Upper lobe of left lung (tissue), 6 donors: Measurements from ENCODE around the gene SHISAL1. TPM values are rescaled to one million over a fixed set of nuclear protein-coding genes. Genes with fewer than 3 reads are reported as not detected.

Source experiments
- ATAC-seq, 2 donors: fragments of 200-7000 bp; cut with Tn5 transposase; one replicate each; pipeline ENCODE4 v1.9.1; 2022; ENCODE audit warnings: mild to moderate bottlenecking in 2 of 2, moderate library complexity in 2 of 2; ENCODE audit not compliant: low FRiP score in 2 of 2
- DNase-seq, 2 donors: peaks; one replicate each; pipeline ENCODE4 v3.0.0-alpha.2; 2019 to 2020
- H3K27ac ChIP-seq, 4 donors: fragments of 200-600 bp; sonication (generic); one replicate each; pipeline ENCODE4 v1.5.1; 2016 to 2019
- H3K27me3 ChIP-seq, 4 donors: fragments of 200-600 bp; sonication (generic); one replicate each; pipeline ENCODE4 v1.5.1; 2017 to 2019
- H3K36me3 ChIP-seq, 4 donors: fragments of 200-600 bp; sonication (generic); one replicate each; pipeline ENCODE4 v1.5.1; 2016 to 2019
- H3K4me1 ChIP-seq, 4 donors: fragments of 200-600 bp; sonication (generic); one replicate each; pipeline ENCODE4 v1.5.1; 2018 to 2019
- H3K4me3 ChIP-seq, 4 donors: fragments of 200-600 bp; sonication (generic); one replicate each; pipeline ENCODE4 v1.5.1; 2017 to 2019; ENCODE audit warnings: mild to moderate bottlenecking in 2 of 4, moderate library complexity in 1 of 4
- H3K9me3 ChIP-seq, 4 donors: fragments of 200-600 bp; sonication (generic); one replicate each; pipeline ENCODE4 v1.5.1; 2018 to 2019
- CTCF ChIP-seq, 6 experiments: fragments of 450-650 bp in 4 of 6; fragments of 200-600 bp in 2 of 6; sonication (generic) in 2 of 6; IDR thresholded peaks; one replicate each; pipeline ENCODE4 v1.5.1; 2016 to 2019; ENCODE audit warnings: antibody characterized with exemption in 6 of 6
- EP300 ChIP-seq, 4 donors: sonication (generic); formaldehyde crosslinking; IDR thresholded peaks; one replicate each; pipeline ENCODE4 v1.5.1; 2017; ENCODE audit warnings: antibody characterized with exemption in 4 of 4, control low read depth in 2 of 4
- POLR2A ChIP-seq, 4 donors: fragments of 450-650 bp; IDR thresholded peaks; one replicate each; pipeline ENCODE4 v1.5.1; 2016 to 2017; ENCODE audit warnings: antibody characterized with exemption in 4 of 4, mild to moderate bottlenecking in 2 of 4
- POLR2AphosphoS5 ChIP-seq, 2 donors: sonication (generic); formaldehyde crosslinking; IDR thresholded peaks; one replicate each; pipeline ENCODE4 v1.5.1; 2017; ENCODE audit warnings: antibody characterized with exemption in 2 of 2
- WGBS, 2 donors: methylation state at CpG; one replicate each; pipeline ENCODE4 v1.1.5; 2017 to 2018; 5-methylcytosine and 5-hydroxymethylcytosine counted together
- total RNA-seq, 6 donors: library from RNA; depleted of rRNA in 4 of 6; stranded (reverse); fragments of >200 nt in 4 of 6; gene quantifications; one replicate each; pipeline versions ENCODE4 v1.1.0 to v1.2.1, GENCODE V29; 2016 to 2021
- donor health status: DM: no; HTN: no; CAD: no; lungs with moderate emphysema.
- donor health status: DM: no; HTN: yes; CAD: no; lungs with severe emphysema.

The SHISAL1 gene
- total RNA-seq, 6 donors from 2014 or later: 0.11 to 1.0 (median 0.20) TPM; not detected in 1

GRCh38 chr22:44200855-44201550, 111.7 kb downstream of the SHISAL1 start:
- Histone ChIP-seq H3K27me3 (no peaks in the 10 kb centered on the region), H3K27ac (no peak overlapping the region), H3K4me1 (no peaks in the 10 kb centered on the region), H3K9me3 (no peaks in the 10 kb centered on the region), H3K4me3 (no peak overlapping the region), H3K36me3 (peaks cover 0 to 15% (median 0%) of the 10 kb centered on the region in 4 donors)
- no peak for ATAC-seq
- DNase-seq: no peak
- WGBS, 2 donors: 70 to 84% methylated on average over 13 to 17 of the region's 17 CpGs
- no peak for TF ChIP-seq POLR2A (IDR thresholded peaks at IDR 0.05)
- no peak for TF ChIP-seq POLR2AphosphoS5 (IDR thresholded peaks at IDR 0.05)
- TF ChIP-seq CTCF (IDR thresholded peaks at IDR 0.05): no peak
- TF ChIP-seq EP300 (IDR thresholded peaks at IDR 0.05): no peak

GRCh38 chr22:44200451-44200850, 112.3 kb downstream of the SHISAL1 start:
- no peaks in the 10 kb centered on the region for H3K27me3 ChIP-seq
- ATAC-seq: no peak
- no peak overlapping the region for H3K27ac ChIP-seq
- no peaks in the 10 kb centered on the region for H3K4me1 ChIP-seq
- 79 to 83% methylated on average over 3 to 6 of the region's 6 CpGs for WGBS, 2 donors
- H3K4me3 ChIP-seq: no peak overlapping the region
- no peaks in the 10 kb centered on the region for H3K9me3 ChIP-seq
- DNase-seq: no peak
- peaks cover 0 to 15% (median 0%) of the 10 kb centered on the region in 4 donors for H3K36me3 ChIP-seq
- TF ChIP-seq EP300 (IDR thresholded peaks at IDR 0.05) (no peak), POLR2AphosphoS5 (IDR thresholded peaks at IDR 0.05) (no peak), POLR2A (IDR thresholded peaks at IDR 0.05) (no peak), CTCF (IDR thresholded peaks at IDR 0.05) (no peak)

GRCh38 chr22:44199866-44200265, 112.9 kb downstream of the SHISAL1 start:
- Histone ChIP-seq H3K27me3 (no peaks in the 10 kb centered on the region), H3K4me3 (no peak overlapping the region), H3K27ac (no peak overlapping the region), H3K36me3 (peaks cover 0 to 15% (median 0%) of the 10 kb centered on the region in 4 donors), H3K9me3 (no peaks in the 10 kb centered on the region), H3K4me1 (no peaks in the 10 kb centered on the region)
- TF ChIP-seq CTCF (IDR thresholded peaks at IDR 0.05): no peak
- TF ChIP-seq EP300 (IDR thresholded peaks at IDR 0.05): no peak
- no peak for TF ChIP-seq POLR2AphosphoS5 (IDR thresholded peaks at IDR 0.05)
- no peak for TF ChIP-seq POLR2A (IDR thresholded peaks at IDR 0.05)
- 78 to 80% methylated on average over 3 to 5 of the region's 5 CpGs for WGBS, 2 donors
- no peak for ATAC-seq
- DNase-seq: peak in 1 of 2 donors; percentile 50

GRCh38 chr22:44199164-44199563, 113.6 kb downstream of the SHISAL1 start:
- Histone ChIP-seq H3K4me1 (no peaks in the 10 kb centered on the region), H3K27ac (no peak overlapping the region), H3K4me3 (no peak overlapping the region), H3K9me3 (no peaks in the 10 kb centered on the region), H3K36me3 (peaks cover 0 to 15% (median 0%) of the 10 kb centered on the region in 4 donors), H3K27me3 (no peaks in the 10 kb centered on the region)
- no peak for ATAC-seq
- 87 to 95% methylated on average over 2 of the region's 2 CpGs for WGBS, 2 donors
- TF ChIP-seq POLR2AphosphoS5 (IDR thresholded peaks at IDR 0.05) (no peak), POLR2A (IDR thresholded peaks at IDR 0.05) (no peak), EP300 (IDR thresholded peaks at IDR 0.05) (no peak), CTCF (IDR thresholded peaks at IDR 0.05) (no peak)
- no peak for DNase-seq

- DNase-seq: no peak
Observed at GRCh38 chr22:44197271-44197670, 115.5 kb downstream of the SHISAL1 start.

More at GRCh38 chr22:44197271-44197670, 115.5 kb downstream of the SHISAL1 start:
- Histone ChIP-seq H3K9me3 (no peaks in the 10 kb centered on the region), H3K27ac (no peak overlapping the region), H3K4me1 (peaks cover 0 to 5% (median 0%) of the 10 kb centered on the region in 4 donors), H3K36me3 (peaks cover 0 to 15% (median 0%) of the 10 kb centered on the region in 4 donors), H3K27me3 (no peaks in the 10 kb centered on the region), H3K4me3 (no peak overlapping the region)
- ATAC-seq: no peak
- TF ChIP-seq POLR2AphosphoS5 (IDR thresholded peaks at IDR 0.05) (no peak), EP300 (IDR thresholded peaks at IDR 0.05) (no peak), CTCF (IDR thresholded peaks at IDR 0.05) (no peak), POLR2A (IDR thresholded peaks at IDR 0.05) (no peak)
- WGBS, 2 donors: 83 to 88% methylated on average over 2 of the region's 2 CpGs
